Right kidney (tissue), 9 donors: ENCODE results near the gene MAGEH1.
"Not testable (repeated sequence)": the region's sequence is repeated elsewhere in the genome, so short reads cannot be mapped to it uniquely, and the experiment has no call there.

ENCODE experiments used
- DNase-seq: peaks from one replicate; pipeline ENCODE4 v3.0.0-alpha.2; 2016
- long read RNA-seq, 8 donors: transcript quantifications; one replicate each; lab custom pipeline, GENCODE V29; 2026

Gene MAGEH1
- long read RNA-seq, donor 1, transcript MAGEH1-201 (1 exons, 1,462 nt), result major isoform, 165 of 165 reads
- long read RNA-seq, donor 1, partial matches to known transcripts, result 0 of 165 reads
- long read RNA-seq, donor 1, other reads (novel, unspliced or antisense), result 0 of 165 reads
- long read RNA-seq, donor 2, transcript MAGEH1-201 (1 exons, 1,462 nt), result major isoform, 74 of 74 reads
- long read RNA-seq, donor 2, partial matches to known transcripts, result 0 of 74 reads
- long read RNA-seq, donor 2, other reads (novel, unspliced or antisense), result 0 of 74 reads
- long read RNA-seq, donor 3, transcript MAGEH1-201 (1 exons, 1,462 nt), result major isoform, 53 of 53 reads
- long read RNA-seq, donor 3, partial matches to known transcripts, result 0 of 53 reads
- long read RNA-seq, donor 3, other reads (novel, unspliced or antisense), result 0 of 53 reads
- long read RNA-seq, donor 4, transcript MAGEH1-201 (1 exons, 1,462 nt), result major isoform, 88 of 88 reads
- long read RNA-seq, donor 4, partial matches to known transcripts, result 0 of 88 reads
- long read RNA-seq, donor 4, other reads (novel, unspliced or antisense), result 0 of 88 reads
- long read RNA-seq, donor 5, transcript MAGEH1-201 (1 exons, 1,462 nt), result major isoform, 82 of 82 reads
- long read RNA-seq, donor 5, partial matches to known transcripts, result 0 of 82 reads
- long read RNA-seq, donor 5, other reads (novel, unspliced or antisense), result 0 of 82 reads
- long read RNA-seq, donor 6, transcript MAGEH1-201 (1 exons, 1,462 nt), result major isoform, 93 of 93 reads
- long read RNA-seq, donor 6, partial matches to known transcripts, result 0 of 93 reads
- long read RNA-seq, donor 6, other reads (novel, unspliced or antisense), result 0 of 93 reads
- long read RNA-seq, donor 7, transcript MAGEH1-201 (1 exons, 1,462 nt), result major isoform, 154 of 154 reads
- long read RNA-seq, donor 7, partial matches to known transcripts, result 0 of 154 reads
- long read RNA-seq, donor 7, other reads (novel, unspliced or antisense), result 0 of 154 reads
- long read RNA-seq, donor 8, transcript MAGEH1-201 (1 exons, 1,462 nt), result major isoform, 101 of 101 reads
- long read RNA-seq, donor 8, partial matches to known transcripts, result 0 of 101 reads
- long read RNA-seq, donor 8, other reads (novel, unspliced or antisense), result 0 of 101 reads

- DNase-seq, result peak; percentile 66
These were observed at the start of gene MAGEH1 for GRCh38 chrX:55451990-55452832. Gene MAGEH1, plus strand, starts transcription at chrX:55452127. Its CDS starts 248 bp downstream, at chrX:55452375.

DNA sequence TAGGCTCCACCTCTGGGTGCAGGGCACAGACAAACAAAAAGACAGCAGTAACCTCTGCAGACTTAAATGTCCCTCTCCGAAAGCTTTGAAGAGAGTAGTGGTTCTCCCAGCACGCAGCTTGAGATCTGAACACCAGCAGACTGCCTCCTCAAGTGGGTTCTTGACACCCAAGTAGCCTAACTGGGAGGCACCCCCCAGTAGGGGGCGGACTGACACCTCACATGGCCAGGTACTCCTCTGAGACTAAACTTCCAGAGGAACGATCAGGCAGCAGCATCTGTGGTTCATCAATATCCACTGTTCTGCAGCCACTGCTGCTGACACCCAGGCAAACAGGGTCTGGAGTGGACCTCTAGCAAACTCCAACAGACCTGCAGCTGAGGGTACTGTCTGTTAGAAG lies 24.8 kb upstream of the MAGEH1 start:
- not testable (repeated sequence) for DNase-seq

- DNase-seq, result not testable (repeated sequence)
These were observed 8.5 kb upstream of the MAGEH1 start for GRCh38 chrX:55443468-55443867.

GRCh38 chrX:55450259-55450658 lies 1.7 kb upstream of the MAGEH1 start:
- no peak for DNase-seq

- DNase-seq, result no peak
These were observed 786 bp upstream of the MAGEH1 start for GRCh38 chrX:55451141-55451540.

GRCh38 chrX:55451626-55451989 lies 319 bp upstream of the MAGEH1 start:
- no peak for DNase-seq

DNA sequence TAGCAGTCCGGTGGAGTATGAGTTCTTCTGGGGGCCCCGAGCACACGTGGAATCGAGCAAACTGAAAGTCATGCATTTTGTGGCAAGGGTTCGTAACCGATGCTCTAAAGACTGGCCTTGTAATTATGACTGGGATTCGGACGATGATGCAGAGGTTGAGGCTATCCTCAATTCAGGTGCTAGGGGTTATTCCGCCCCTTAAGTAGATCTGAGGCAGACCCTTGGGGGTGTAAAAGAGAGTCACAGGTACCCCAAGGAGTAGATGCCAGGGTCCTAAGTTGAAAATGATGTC lies 852 bp downstream of the MAGEH1 start:
- DNase-seq, result peak; percentile 5

DNA sequence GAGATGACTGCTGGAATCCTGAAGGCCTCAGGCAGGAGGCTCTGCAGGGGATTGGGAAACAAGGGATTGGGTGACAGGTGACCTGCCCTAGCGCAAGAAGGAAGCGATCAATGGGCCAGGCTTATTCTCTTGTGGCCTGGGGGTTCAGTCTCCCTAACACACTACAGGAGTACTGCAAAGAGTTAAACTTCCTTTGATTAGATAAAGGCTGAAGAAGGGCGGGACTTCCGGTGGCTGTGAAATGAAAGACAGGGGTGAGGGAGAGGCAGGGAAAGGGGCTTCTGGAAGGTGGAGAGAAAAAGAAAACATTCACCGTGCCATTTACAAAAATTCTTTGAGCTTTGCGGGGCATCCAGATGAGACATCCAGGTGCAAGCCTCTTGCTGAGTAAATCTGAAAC lies 3.8 kb downstream of the MAGEH1 start:
- not testable (repeated sequence) for DNase-seq

- DNase-seq, result not testable (repeated sequence)
These were observed 7.5 kb downstream of the MAGEH1 start for GRCh38 chrX:55459426-55459825.

DNA sequence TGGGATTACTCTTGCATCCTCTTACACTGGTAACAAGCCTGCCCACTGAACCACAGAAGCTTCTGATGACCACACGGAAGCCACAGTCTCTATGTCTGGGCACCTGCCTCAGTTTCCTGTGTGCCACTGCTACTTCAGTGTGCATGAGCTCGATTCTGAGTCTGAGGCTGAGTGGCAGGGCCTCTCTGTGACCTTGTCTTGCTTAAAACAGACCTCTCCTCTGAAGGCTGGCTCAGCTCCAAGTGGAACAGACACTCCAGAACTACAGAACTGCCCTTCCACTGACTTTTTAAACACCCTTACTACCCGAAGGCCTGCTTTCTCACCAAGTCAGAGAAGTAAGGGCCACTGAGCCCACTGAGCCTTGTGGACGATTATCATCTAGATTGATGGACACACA lies 8.0 kb downstream of the MAGEH1 start:
- not testable (repeated sequence) for DNase-seq

DNA sequence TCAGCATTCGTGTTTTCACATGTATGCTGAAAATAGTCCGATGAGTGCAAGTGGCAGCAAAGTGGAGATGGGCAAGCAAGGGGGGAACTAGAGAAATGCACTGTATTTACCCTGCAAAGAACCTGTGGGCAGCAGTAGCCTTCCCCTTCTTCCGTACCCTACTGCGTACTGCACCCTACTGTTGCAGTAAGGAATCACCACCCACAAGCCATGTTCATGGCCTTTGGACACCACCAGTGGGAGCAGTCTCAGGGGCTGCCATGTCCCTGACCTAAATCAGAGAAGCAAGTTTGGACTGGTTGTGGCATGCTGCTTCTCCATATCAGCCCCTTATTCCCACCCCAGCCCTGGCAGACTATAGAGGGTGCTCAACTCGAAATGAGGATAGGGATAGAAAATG lies 12.1 kb downstream of the MAGEH1 start:
- not testable (repeated sequence) for DNase-seq

DNA sequence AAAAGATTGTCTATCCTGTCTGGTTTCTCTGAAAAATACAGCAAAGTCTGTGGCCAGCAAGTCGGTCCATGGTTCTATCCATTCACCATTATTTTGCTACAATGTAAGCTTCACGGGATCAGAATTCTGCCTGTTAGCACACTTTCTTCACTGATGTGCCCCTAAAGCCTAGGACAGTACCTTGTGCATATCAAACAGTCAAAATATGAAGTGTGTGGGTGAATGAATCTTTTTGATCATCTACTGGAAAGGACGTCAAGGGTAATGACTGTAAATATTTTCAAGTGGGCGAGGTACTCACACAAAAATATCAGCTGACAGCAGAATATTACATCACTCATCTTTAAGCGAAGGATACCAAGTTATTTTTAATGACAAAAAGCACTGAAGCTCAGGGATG lies 13.2 kb downstream of the MAGEH1 start:
- DNase-seq, result not testable (repeated sequence)

GRCh38 chrX:55465791-55466190 lies 13.9 kb downstream of the MAGEH1 start:
- DNase-seq, result not testable (repeated sequence)

GRCh38 chrX:55479956-55480355 lies 28.0 kb downstream of the MAGEH1 start:
- not testable (repeated sequence) for DNase-seq

DNA sequence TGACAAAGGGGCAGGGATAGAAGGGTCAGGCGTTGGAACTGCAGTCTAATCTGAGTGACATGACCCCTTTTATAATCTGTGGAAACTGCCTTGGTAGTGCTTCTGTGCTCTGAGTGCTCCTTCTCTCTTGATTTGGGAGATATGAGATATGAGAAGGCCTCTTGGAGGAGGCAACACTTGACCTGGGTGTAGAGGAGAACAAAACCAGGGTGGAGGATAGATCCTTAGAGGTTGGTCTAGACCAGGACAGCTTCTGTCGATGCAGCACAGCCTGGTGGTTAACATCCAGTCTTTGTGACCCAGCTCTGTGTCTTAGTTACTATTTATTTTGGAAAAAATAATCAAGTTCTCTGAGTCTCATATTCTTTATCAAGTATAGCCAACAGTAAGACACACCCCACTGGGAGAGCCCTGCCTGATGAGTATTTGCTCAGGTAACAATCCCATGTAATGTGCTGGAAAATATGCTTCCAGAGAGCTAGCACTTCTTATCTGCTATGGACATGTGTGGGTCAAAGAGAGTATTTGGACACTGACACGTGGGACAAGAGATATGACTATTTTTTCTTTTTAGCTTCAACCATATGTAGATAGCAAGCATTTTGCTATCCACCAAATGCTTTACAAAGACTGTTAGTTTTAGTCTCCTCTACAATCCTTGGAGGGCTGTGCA lies 28.6 kb downstream of the MAGEH1 start:
- no peak for DNase-seq

- no peak for DNase-seq
These were observed 33.0 kb downstream of the MAGEH1 start for GRCh38 chrX:55484948-55485347.

GRCh38 chrX:55486736-55487135 lies 34.8 kb downstream of the MAGEH1 start:
- no peak for DNase-seq

DNA sequence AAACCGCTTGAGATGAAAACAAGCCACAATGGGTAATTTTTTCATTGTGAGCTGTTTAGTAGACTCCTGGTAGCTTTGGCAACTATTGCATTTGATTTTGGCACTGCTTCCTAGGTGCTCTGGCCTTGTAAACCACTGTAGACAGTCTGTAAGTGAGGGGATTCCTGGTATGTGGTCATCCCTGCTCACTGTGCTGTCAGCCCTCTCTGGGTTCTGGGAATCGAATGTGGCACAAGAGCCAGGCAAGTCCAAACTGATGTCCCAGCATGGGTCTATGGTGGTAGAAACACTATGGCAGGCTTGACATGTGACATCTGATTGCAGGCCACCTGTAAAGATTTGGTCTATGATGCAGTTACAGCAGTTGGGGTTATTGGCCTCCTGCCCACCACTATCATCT lies 35.2 kb downstream of the MAGEH1 start:
- no peak for DNase-seq

DNA sequence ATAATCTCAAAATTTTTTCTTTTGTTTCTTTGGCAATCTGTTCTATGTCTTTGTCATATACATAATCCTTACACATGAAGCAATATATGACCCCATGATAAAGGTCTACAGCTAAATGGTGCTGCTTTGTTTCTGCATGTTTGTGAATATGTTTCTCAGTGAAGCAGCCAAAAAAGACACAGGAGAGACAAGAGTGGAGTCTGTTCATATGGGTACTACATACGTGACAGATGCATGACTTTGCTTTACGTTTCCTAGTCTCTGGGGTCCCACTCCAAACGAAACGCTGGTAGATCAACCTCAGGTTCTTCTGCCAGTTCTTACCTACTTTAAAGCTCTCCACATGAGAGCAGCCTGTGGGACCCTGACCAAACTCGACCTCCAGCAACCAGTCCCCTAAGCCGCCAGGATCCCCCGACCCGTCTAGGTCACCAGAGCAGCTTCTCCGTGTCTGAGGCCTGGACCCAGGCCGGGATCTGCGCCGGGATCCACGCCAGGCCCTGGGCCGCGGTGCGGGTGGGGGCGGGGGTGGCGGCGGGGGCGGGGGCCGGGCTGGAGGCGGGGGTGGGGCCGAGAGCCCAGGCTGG lies 36.2 kb downstream of the MAGEH1 start:
- peak; percentile 48 for DNase-seq

GRCh38 chrX:55488593-55489313 lies 36.8 kb downstream of the MAGEH1 start:
- DNase-seq, result peak; percentile 91
